ENCODE results near the gene GABBR2. TPM values are rescaled to one million over a fixed set of nuclear protein-coding genes. Genes with fewer than 3 reads are reported as not detected.

GABBR2 gene
- total RNA-seq, 1 experiment from 2014 or later, result 0.76 TPM

- no peaks in the 10 kb centered on the region for H3K9me2 ChIP-seq (ENCODE audit: insufficient read depth)
- no peaks in the 10 kb centered on the region for H4K20me1 ChIP-seq (ENCODE audit: insufficient read depth)
- no peaks in the 10 kb centered on the region for H3K36me3 ChIP-seq (ENCODE audit: low read depth)
- H3K9me3 ChIP-seq (ENCODE audit: insufficient read depth, low read depth), result no peaks in the 10 kb centered on the region
- BruUV-seq (replicated peaks), result no TSS peak
- H3K4me2 ChIP-seq, result no peak overlapping the region
- H3K79me2 ChIP-seq (ENCODE audit: low read depth), result no peaks in the 10 kb centered on the region
- intact Hi-C loops (cut with micrococcal nuclease; ENCODE audit: unreplicated experiment), result loop anchor here (1.0 kb wide), 1 partner anchor 61 kb away; no protein-coding TSS in a partner anchor
- H3F3A ChIP-seq (ENCODE audit: insufficient read depth, low read depth), result no peaks in the 10 kb centered on the region
- H3K4me3 ChIP-seq, result no peak overlapping the region
- DNase-seq, result no peak
- CTCF ChIA-PET, result no interaction called here
- TF ChIP-seq EZH2 (IDR thresholded peaks at IDR 0.05; ENCODE audit: low read depth) (no peak), CTCF (conservative IDR thresholded peaks at IDR 0.05) (no peak)
- no peak overlapping the region for H2AFZ ChIP-seq
- POLR2A ChIA-PET (ENCODE audit: unreplicated experiment), result interaction anchor here (0.6 kb wide), 1 partner anchor 66 kb away, joined by 3 read pairs; no protein-coding TSS in a partner anchor
- H3K27me3 ChIP-seq (ENCODE audit: insufficient read depth, low read depth), result no peaks in the 10 kb centered on the region
- peaks cover 6% of the 10 kb centered on the region for H3K4me1 ChIP-seq (replicated peaks; ENCODE audit: insufficient read depth)
- H3K27ac ChIP-seq, result no peak overlapping the region
These were observed 73.9 kb downstream of the GABBR2 start for GRCh38 chr9:98634685-98635336.

- Histone ChIP-seq H3K4me2 (no peak overlapping the region), H3K79me2 (ENCODE audit: low read depth) (no peaks in the 10 kb centered on the region), H3K27me3 (ENCODE audit: insufficient read depth, low read depth) (no peaks in the 10 kb centered on the region), H3K4me3 (no peak overlapping the region), H3K4me1 (replicated peaks; ENCODE audit: insufficient read depth) (peaks cover 6% of the 10 kb centered on the region), H3K36me3 (ENCODE audit: low read depth) (no peaks in the 10 kb centered on the region), H3K27ac (no peak overlapping the region), H3K9me3 (ENCODE audit: insufficient read depth, low read depth) (no peaks in the 10 kb centered on the region), H2AFZ (no peak overlapping the region), H3K9me2 (ENCODE audit: insufficient read depth) (no peaks in the 10 kb centered on the region), H3F3A (ENCODE audit: insufficient read depth, low read depth) (no peaks in the 10 kb centered on the region), H4K20me1 (ENCODE audit: insufficient read depth) (no peaks in the 10 kb centered on the region)
- POLR2A ChIA-PET (ENCODE audit: unreplicated experiment), result no interaction called here
- BruUV-seq (replicated peaks), result no TSS peak
- intact Hi-C loops (cut with micrococcal nuclease; ENCODE audit: unreplicated experiment), result no loop called here
- CTCF ChIA-PET, result no interaction called here
- no peak for DNase-seq
- TF ChIP-seq EZH2 (IDR thresholded peaks at IDR 0.05; ENCODE audit: low read depth) (no peak), CTCF (conservative IDR thresholded peaks at IDR 0.05) (no peak)
These were observed 75.9 kb downstream of the GABBR2 start for GRCh38 chr9:98632839-98633238.

- H4K20me1 ChIP-seq (ENCODE audit: insufficient read depth), result no peaks in the 10 kb centered on the region
- no peak overlapping the region for H3K4me3 ChIP-seq
- ChIA-PET POLR2A (ENCODE audit: unreplicated experiment) (no interaction called here), CTCF (interaction anchor here (0.9 kb wide), 1 partner anchor 90 kb away, joined by 3 read pairs; no protein-coding TSS in a partner anchor)
- no peak overlapping the region for H2AFZ ChIP-seq
- H3K79me2 ChIP-seq (ENCODE audit: low read depth), result no peaks in the 10 kb centered on the region
- H3K4me2 ChIP-seq, result no peak overlapping the region
- no peaks in the 10 kb centered on the region for H3K36me3 ChIP-seq (ENCODE audit: low read depth)
- no peaks in the 10 kb centered on the region for H3K9me3 ChIP-seq (ENCODE audit: insufficient read depth, low read depth)
- no peaks in the 10 kb centered on the region for H3K4me1 ChIP-seq (replicated peaks; ENCODE audit: insufficient read depth)
- no peaks in the 10 kb centered on the region for H3K9me2 ChIP-seq (ENCODE audit: insufficient read depth)
- no TSS peak for BruUV-seq (replicated peaks)
- intact Hi-C loops (cut with micrococcal nuclease; ENCODE audit: unreplicated experiment), result no loop called here
- no peak overlapping the region for H3K27ac ChIP-seq
- TF ChIP-seq EZH2 (IDR thresholded peaks at IDR 0.05; ENCODE audit: low read depth), result no peak
- no peak for TF ChIP-seq CTCF (conservative IDR thresholded peaks at IDR 0.05)
- H3F3A ChIP-seq (ENCODE audit: insufficient read depth, low read depth), result no peaks in the 10 kb centered on the region
- H3K27me3 ChIP-seq (ENCODE audit: insufficient read depth, low read depth), result no peaks in the 10 kb centered on the region
- DNase-seq, result no peak
These were observed 81.4 kb downstream of the GABBR2 start for GRCh38 chr9:98627296-98627695.
